ENCODE measurements around the gene APBB3.

APBB3 gene

GRCh38 chr5:140574165-140574564 lies 9.8 kb upstream of the APBB3 start:
- no peak for DNase-seq (ENCODE audit: low spot score)

GRCh38 chr5:140573683-140574082 lies 9.3 kb upstream of the APBB3 start:
- DNase-seq (ENCODE audit: low spot score) = no peak

GRCh38 chr5:140571105-140571504 lies 6.7 kb upstream of the APBB3 start:
- no peak for DNase-seq (ENCODE audit: low spot score)

GRCh38 chr5:140570488-140570887 lies 6.1 kb upstream of the APBB3 start:
- DNase-seq (ENCODE audit: low spot score) = no peak

- no peak for DNase-seq (ENCODE audit: low spot score)
These were observed 5.7 kb upstream of the APBB3 start for GRCh38 chr5:140570058-140570457.

GRCh38 chr5:140569197-140569596 lies 4.8 kb upstream of the APBB3 start:
- DNase-seq (ENCODE audit: low spot score) = no peak

- no peak for DNase-seq (ENCODE audit: low spot score)
These were observed 4.2 kb upstream of the APBB3 start for GRCh38 chr5:140568443-140569063.

- DNase-seq (ENCODE audit: low spot score) = no peak
These were observed 3.5 kb upstream of the APBB3 start for GRCh38 chr5:140567871-140568270.

- no peak for DNase-seq (ENCODE audit: low spot score)
These were observed 2.9 kb upstream of the APBB3 start for GRCh38 chr5:140567136-140567818.

- DNase-seq (ENCODE audit: low spot score) = no peak
These were observed 2.3 kb upstream of the APBB3 start for GRCh38 chr5:140566665-140567064.

GRCh38 chr5:140565780-140566095 lies 1.3 kb upstream of the APBB3 start:
- DNase-seq (ENCODE audit: low spot score) = no peak

GRCh38 chr5:140565024-140565779 lies 804 bp upstream of the APBB3 start:
- DNase-seq (ENCODE audit: low spot score) = peak; percentile 36

GRCh38 chr5:140563596-140563995 lies 802 bp downstream of the APBB3 start:
- DNase-seq (ENCODE audit: low spot score) = no peak

- DNase-seq (ENCODE audit: low spot score) = no peak
These were observed 2.5 kb downstream of the APBB3 start for GRCh38 chr5:140561753-140562523.

GRCh38 chr5:140560227-140560626 lies 4.2 kb downstream of the APBB3 start:
- no peak for DNase-seq (ENCODE audit: low spot score)

GRCh38 chr5:140558542-140558941 lies 5.9 kb downstream of the APBB3 start:
- no peak for DNase-seq (ENCODE audit: low spot score)

GRCh38 chr5:140557965-140558364 lies 6.4 kb downstream of the APBB3 start:
- no peak for DNase-seq (ENCODE audit: low spot score)

GRCh38 chr5:140557136-140557805 lies 7.1 kb downstream of the APBB3 start, which contains the start of gene SRA1:
TSS of gene SRA1 (minus strand) at chr5:140557473. CDS start at chr5:140557452, 21 bp downstream.
- DNase-seq (ENCODE audit: low spot score) = peak; percentile 91

- peak; percentile 67 for DNase-seq (ENCODE audit: low spot score)
These were observed 8.0 kb downstream of the APBB3 start for GRCh38 chr5:140556438-140556837.

GRCh38 chr5:140555747-140556312 lies 8.6 kb downstream of the APBB3 start:
- peak; percentile 41 for DNase-seq (ENCODE audit: low spot score)

GRCh38 chr5:140554454-140554853 lies 9.9 kb downstream of the APBB3 start:
- DNase-seq (ENCODE audit: low spot score) = no peak

- no peak for DNase-seq (ENCODE audit: low spot score)
These were observed 10.7 kb downstream of the APBB3 start for GRCh38 chr5:140553657-140554056.
